PC-9 (cell line): Measurements from ENCODE around the gene LRMDA. TPM values are rescaled to one million over a fixed set of nuclear protein-coding genes. Genes with fewer than 3 reads are reported as not detected.

ENCODE experiments used
- BruUV-seq: library from RNA; stranded (reverse); fragments of 400-500 nt; replicated peaks from 2 replicates; lab custom pipeline; 2021; lab: Mats Ljungman, UMichigan
- CTCF ChIA-PET: fragments of 300-600 bp; sonication (Branson Sonifier 250); formaldehyde crosslinking; loops from one replicate; lab custom pipeline; 2022; ENCODE audit warnings: antibody characterized with exemption; lab: Charles Lee
- POLR2A ChIA-PET: fragments of 300-600 bp; sonication (Branson Sonifier 250); formaldehyde crosslinking; loops from one replicate; lab custom pipeline; 2022; ENCODE audit warnings: antibody characterized with exemption; ENCODE audit not compliant: unreplicated experiment; lab: Charles Lee
- DNase-seq, 2 experiments: peaks; one replicate each; pipeline versions ENCODE4 v3.0.0 to v3.0.0-alpha.2; 2015 to 2022; ENCODE audit warnings: mixed read lengths in 1 of 2
- H2AFZ ChIP-seq: fragments of 200-600 bp; sonication (generic); 2 replicates; pipeline ENCODE4 v1.8.1; 2017; ENCODE audit warnings: antibody characterized with exemption
- H3F3A ChIP-seq: fragments of 200-600 bp; sonication (generic); 2 replicates; pipeline ENCODE4 v1.8.1; 2017; ENCODE audit warnings: antibody characterized with exemption, mild to moderate bottlenecking, low read depth; ENCODE audit not compliant: insufficient read depth
- H3K27ac ChIP-seq: fragments of 200-600 bp; sonication (generic); 2 replicates; pipeline ENCODE4 v1.6.1; 2016; ENCODE audit warnings: mixed run types
- H3K27me3 ChIP-seq: fragments of 200-600 bp; sonication (generic); 2 replicates; pipeline ENCODE4 v1.6.1; 2016; ENCODE audit warnings: low read depth, mixed run types; ENCODE audit not compliant: insufficient read depth
- H3K36me3 ChIP-seq: fragments of 200-600 bp; sonication (generic); 2 replicates; pipeline ENCODE4 v1.6.1; 2016; ENCODE audit warnings: low read depth, mixed run types
- H3K4me1 ChIP-seq: fragments of 200-600 bp; sonication (generic); replicated peaks from 2 replicates; pipeline ENCODE4 v1.6.1; 2016; ENCODE audit warnings: mixed run types; ENCODE audit not compliant: insufficient read depth
- H3K4me2 ChIP-seq: fragments of 200-600 bp; sonication (generic); 2 replicates; pipeline ENCODE4 v1.6.1; 2017; ENCODE audit warnings: mixed run types
- H3K4me3 ChIP-seq: fragments of 200-600 bp; sonication (generic); 2 replicates; pipeline ENCODE4 v1.6.1; 2016; ENCODE audit warnings: mixed run types
- H3K79me2 ChIP-seq: fragments of 200-600 bp; sonication (generic); 2 replicates; pipeline ENCODE4 v1.6.1; 2017; ENCODE audit warnings: low read depth, mixed run types
- H3K9me2 ChIP-seq: fragments of 200-600 bp; sonication (generic); 2 replicates; pipeline ENCODE4 v1.8.1; 2017; ENCODE audit warnings: mild to moderate bottlenecking; ENCODE audit not compliant: insufficient read depth
- H3K9me3 ChIP-seq: fragments of 200-600 bp; sonication (generic); 2 replicates; pipeline ENCODE4 v1.8.1; 2016; ENCODE audit warnings: low read depth; ENCODE audit not compliant: insufficient read depth
- H4K20me1 ChIP-seq: fragments of 200-600 bp; sonication (generic); 2 replicates; pipeline ENCODE4 v1.8.1; 2017; ENCODE audit not compliant: insufficient read depth
- EZH2 ChIP-seq: fragments of 200-600 bp; sonication (generic); IDR thresholded peaks from 2 replicates; pipeline ENCODE4 v1.8.0; 2017; ENCODE audit warnings: antibody characterized with exemption, low read depth
- intact Hi-C: fragments of 100-400 bp; cut with micrococcal nuclease; formaldehyde crosslinking; loops from one replicate; pipeline ENCODE4 v1.10.0; 2022; ENCODE audit not compliant: unreplicated experiment
- total RNA-seq: library from RNA; stranded (reverse); gene quantifications from 2 replicates; pipeline ENCODE4 v1.2.3, GENCODE V29; 2021
- TF ChIP-seq, protein P1 (sequence below): fragments of 200-600 bp; sonication (generic); conservative IDR thresholded peaks from 2 replicates; pipeline ENCODE4 v1.6.1; 2017; ENCODE audit warnings: mixed run types, antibody characterized with exemption, mild to moderate bottlenecking, moderate library complexity

LRMDA gene
- total RNA-seq, 1 experiment from 2014 or later = not detected

DNA sequence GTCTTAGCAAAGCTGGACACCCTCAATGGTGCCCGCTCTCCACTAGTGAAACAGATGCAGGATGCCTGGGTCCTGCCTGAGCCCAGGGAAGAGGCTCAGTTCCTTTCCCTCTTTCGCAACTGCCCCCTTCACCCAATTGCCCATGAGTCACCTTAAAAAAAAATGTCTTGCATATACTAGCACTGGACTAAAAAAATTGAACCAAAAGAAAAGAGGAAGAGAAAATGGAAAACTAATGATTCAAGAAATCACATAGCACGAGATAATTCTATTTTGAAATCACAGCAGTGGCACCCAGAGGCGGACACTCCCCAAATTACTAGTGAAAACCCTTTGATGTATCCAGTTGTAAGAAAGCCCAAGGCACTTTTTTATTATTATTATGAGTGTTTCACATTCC lies 972.5 kb downstream of the LRMDA start:
- POLR2A ChIA-PET = interaction anchor here (0.7 kb wide), 1 partner anchor 11 kb away, joined by 3 read pairs; no protein-coding TSS in a partner anchor
- peak overlapping the region; percentile 18 for H3K4me2 ChIP-seq
- H3K27me3 ChIP-seq = no peaks in the 10 kb centered on the region
- TF ChIP-seq, protein P1, sequence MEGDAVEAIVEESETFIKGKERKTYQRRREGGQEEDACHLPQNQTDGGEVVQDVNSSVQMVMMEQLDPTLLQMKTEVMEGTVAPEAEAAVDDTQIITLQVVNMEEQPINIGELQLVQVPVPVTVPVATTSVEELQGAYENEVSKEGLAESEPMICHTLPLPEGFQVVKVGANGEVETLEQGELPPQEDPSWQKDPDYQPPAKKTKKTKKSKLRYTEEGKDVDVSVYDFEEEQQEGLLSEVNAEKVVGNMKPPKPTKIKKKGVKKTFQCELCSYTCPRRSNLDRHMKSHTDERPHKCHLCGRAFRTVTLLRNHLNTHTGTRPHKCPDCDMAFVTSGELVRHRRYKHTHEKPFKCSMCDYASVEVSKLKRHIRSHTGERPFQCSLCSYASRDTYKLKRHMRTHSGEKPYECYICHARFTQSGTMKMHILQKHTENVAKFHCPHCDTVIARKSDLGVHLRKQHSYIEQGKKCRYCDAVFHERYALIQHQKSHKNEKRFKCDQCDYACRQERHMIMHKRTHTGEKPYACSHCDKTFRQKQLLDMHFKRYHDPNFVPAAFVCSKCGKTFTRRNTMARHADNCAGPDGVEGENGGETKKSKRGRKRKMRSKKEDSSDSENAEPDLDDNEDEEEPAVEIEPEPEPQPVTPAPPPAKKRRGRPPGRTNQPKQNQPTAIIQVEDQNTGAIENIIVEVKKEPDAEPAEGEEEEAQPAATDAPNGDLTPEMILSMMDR = no peak
- no peak for TF ChIP-seq EZH2
- peak in 1 of 2 experiments; percentile 45 for DNase-seq
- intact Hi-C loops = no loop called here
- no TSS peak for BruUV-seq
- no peak overlapping the region for H2AFZ ChIP-seq
- H3K9me2 ChIP-seq = no peaks in the 10 kb centered on the region
- H3F3A ChIP-seq = no peaks in the 10 kb centered on the region
- H4K20me1 ChIP-seq = no peaks in the 10 kb centered on the region
- peaks cover 9% of the 10 kb centered on the region for H3K4me1 ChIP-seq
- H3K9me3 ChIP-seq = no peaks in the 10 kb centered on the region
- H3K79me2 ChIP-seq = no peaks in the 10 kb centered on the region
- H3K4me3 ChIP-seq = no peak overlapping the region
- no peaks in the 10 kb centered on the region for H3K36me3 ChIP-seq
- CTCF ChIA-PET = no interaction called here
- no peak overlapping the region for H3K27ac ChIP-seq

DNA sequence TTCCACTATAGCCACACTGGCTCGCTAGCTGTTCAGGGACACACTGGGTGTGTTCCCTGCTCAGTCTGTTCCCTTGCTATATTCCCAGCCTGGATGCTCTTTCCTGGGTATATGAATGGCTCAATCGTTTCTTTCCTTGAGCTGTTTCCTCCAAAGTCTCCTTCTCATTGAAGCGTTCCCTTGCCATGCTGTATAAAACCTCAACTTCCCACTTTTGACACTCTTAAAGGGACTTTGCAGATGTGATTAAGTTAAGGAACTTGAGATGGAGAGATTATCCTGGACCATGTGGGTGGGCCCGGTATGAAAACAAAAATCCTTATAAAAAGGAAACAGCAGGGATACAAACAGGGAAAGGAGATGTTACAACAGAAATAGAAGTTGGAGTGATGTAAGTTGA lies 973.1 kb downstream of the LRMDA start:
- DNase-seq = no peak
- BruUV-seq = no TSS peak
- Histone ChIP-seq H3K9me2 (no peaks in the 10 kb centered on the region), H3K4me1 (peaks cover 9% of the 10 kb centered on the region), H4K20me1 (no peaks in the 10 kb centered on the region), H3K9me3 (no peaks in the 10 kb centered on the region), H3K27me3 (no peaks in the 10 kb centered on the region), H3K27ac (no peak overlapping the region), H3K4me2 (no peak overlapping the region; the same call in 1 of the 2 replicates), H3K79me2 (no peaks in the 10 kb centered on the region), H3K4me3 (no peak overlapping the region), H2AFZ (no peak overlapping the region), H3K36me3 (no peaks in the 10 kb centered on the region), H3F3A (no peaks in the 10 kb centered on the region)
- ChIA-PET POLR2A (interaction anchor here (0.7 kb wide), 1 partner anchor 10 kb away, joined by 3 read pairs; no protein-coding TSS in a partner anchor), CTCF (no interaction called here)
- intact Hi-C loops = no loop called here
- no peak for TF ChIP-seq EZH2
- TF ChIP-seq, protein P1 = no peak

DNA sequence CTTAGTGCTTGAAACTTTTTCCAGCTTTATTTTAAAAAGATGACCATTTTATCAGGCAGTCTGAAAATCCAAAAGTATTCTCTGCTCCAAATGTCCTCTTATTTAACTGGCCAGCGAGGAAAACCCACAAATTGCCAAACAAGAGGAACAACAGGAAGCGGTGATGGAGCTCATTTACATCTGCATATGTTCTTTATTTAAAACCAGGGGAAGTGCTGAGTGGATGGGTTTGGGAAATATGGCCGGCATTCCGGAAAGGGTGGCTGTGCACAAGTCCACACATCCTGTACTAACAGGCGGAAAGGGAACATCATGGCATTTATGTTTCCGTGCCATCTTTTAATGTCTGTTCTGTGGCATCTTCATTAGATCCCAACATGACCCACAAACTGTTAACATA lies 974.5 kb downstream of the LRMDA start:
- TF ChIP-seq EZH2 = no peak
- TF ChIP-seq, protein P1 = no peak
- H3K4me2 ChIP-seq = no peak overlapping the region
- BruUV-seq = no TSS peak
- H3K27me3 ChIP-seq = no peaks in the 10 kb centered on the region
- H3K27ac ChIP-seq = no peak overlapping the region
- no peaks in the 10 kb centered on the region for H3F3A ChIP-seq
- H2AFZ ChIP-seq = no peak overlapping the region
- H3K79me2 ChIP-seq = no peaks in the 10 kb centered on the region
- CTCF ChIA-PET = no interaction called here
- no peaks in the 10 kb centered on the region for H3K9me3 ChIP-seq
- no peaks in the 10 kb centered on the region for H4K20me1 ChIP-seq
- no peak for DNase-seq
- H3K9me2 ChIP-seq = no peaks in the 10 kb centered on the region
- POLR2A ChIA-PET = no interaction called here
- intact Hi-C loops = no loop called here
- H3K4me1 ChIP-seq = peaks cover 9% of the 10 kb centered on the region
- no peak overlapping the region for H3K4me3 ChIP-seq
- no peaks in the 10 kb centered on the region for H3K36me3 ChIP-seq
